Ectodermal cell (in vitro differentiated cells): ENCODE data around the gene PPP2R2B.

Source experiments
- H3K27ac ChIP-seq: 2 replicates; pipeline ENCODE4 v1.7.0; 2013; ENCODE audit warnings: mild to moderate bottlenecking, low read depth, low read length; ENCODE audit not compliant: insufficient read depth, poor library complexity, severe bottlenecking
- H3K27me3 ChIP-seq: 2 replicates; pipeline ENCODE4 v1.7.0; 2013; ENCODE audit warnings: mild to moderate bottlenecking, low read length; ENCODE audit not compliant: insufficient read depth, control insufficient read depth, poor library complexity, severe bottlenecking
- H3K36me3 ChIP-seq: one replicate; pipeline ENCODE4 v1.7.0; 2013; ENCODE audit warnings: low read length; ENCODE audit not compliant: control insufficient read depth, insufficient read depth
- H3K4me1 ChIP-seq: one replicate; pipeline ENCODE4 v1.7.0; 2013; ENCODE audit warnings: low read length; ENCODE audit not compliant: control insufficient read depth, insufficient read depth
- H3K4me3 ChIP-seq: 2 replicates; pipeline ENCODE4 v1.7.0; 2013; ENCODE audit warnings: low read depth, low read length, control low read depth; ENCODE audit not compliant: insufficient read depth
- H3K9me3 ChIP-seq: 2 replicates; pipeline ENCODE4 v1.7.0; 2013; ENCODE audit warnings: mild to moderate bottlenecking, low read length, moderate library complexity; ENCODE audit not compliant: control insufficient read depth
- WGBS, 2 experiments: methylation state at CpG; one replicate each; pipeline ENCODE4 v1.1.7; 2013; ENCODE audit warnings: missing lambda C conversion rate in 2 of 2; 5-methylcytosine and 5-hydroxymethylcytosine counted together

PPP2R2B gene

GRCh38 chr5:146753641-146754040 is 124.9 kb downstream of the PPP2R2B start:
- Histone ChIP-seq H3K4me3 (no peak overlapping the region), H3K4me1 (no peaks in the 10 kb centered on the region), H3K27ac (no peak overlapping the region), H3K27me3 (no peaks in the 10 kb centered on the region), H3K36me3 (no peaks in the 10 kb centered on the region), H3K9me3 (no peaks in the 10 kb centered on the region)
- WGBS, 2 experiments, result 91 to 96% methylated on average over 2 of the region's 2 CpGs

- no peaks in the 10 kb centered on the region for H3K9me3 ChIP-seq
- H3K36me3 ChIP-seq, result no peaks in the 10 kb centered on the region
- H3K27ac ChIP-seq, result no peak overlapping the region
- H3K4me3 ChIP-seq, result no peak overlapping the region
- H3K4me1 ChIP-seq, result no peaks in the 10 kb centered on the region
- WGBS, 2 experiments, result 93 to 98% methylated on average over 3 of the region's 3 CpGs
- H3K27me3 ChIP-seq, result no peaks in the 10 kb centered on the region
These were observed 126.7 kb downstream of the PPP2R2B start for GRCh38 chr5:146751781-146752401.

GRCh38 chr5:146751054-146751453 is 127.5 kb downstream of the PPP2R2B start:
- no peak overlapping the region for H3K4me3 ChIP-seq
- H3K27ac ChIP-seq, result no peak overlapping the region
- no peaks in the 10 kb centered on the region for H3K4me1 ChIP-seq
- 91 to 97% methylated on average over 3 of the region's 3 CpGs for WGBS, 2 experiments
- H3K27me3 ChIP-seq, result no peaks in the 10 kb centered on the region
- H3K9me3 ChIP-seq, result no peaks in the 10 kb centered on the region
- H3K36me3 ChIP-seq, result no peaks in the 10 kb centered on the region

- H3K9me3 ChIP-seq, result no peaks in the 10 kb centered on the region
- peaks cover 11% of the 10 kb centered on the region for H3K4me1 ChIP-seq
These were observed 130.0 kb downstream of the PPP2R2B start for GRCh38 chr5:146748533-146748932.

GRCh38 chr5:146745931-146746577 is 132.5 kb downstream of the PPP2R2B start:
- no peak overlapping the region for H3K27ac ChIP-seq
- H3K9me3 ChIP-seq, result no peaks in the 10 kb centered on the region
- peaks cover 11% of the 10 kb centered on the region for H3K4me1 ChIP-seq
- no peaks in the 10 kb centered on the region for H3K27me3 ChIP-seq
- no peaks in the 10 kb centered on the region for H3K36me3 ChIP-seq
- H3K4me3 ChIP-seq, result no peak overlapping the region
- 92 to 94% methylated on average over 5 of the region's 5 CpGs for WGBS, 2 experiments

More at GRCh38 chr5:146748533-146748932, 130.0 kb downstream of the PPP2R2B start:
- 100% methylated on average over 1 of the region's 1 CpG for WGBS, 2 experiments
- Histone ChIP-seq H3K36me3 (no peaks in the 10 kb centered on the region), H3K27ac (no peak overlapping the region), H3K27me3 (no peaks in the 10 kb centered on the region), H3K4me3 (no peak overlapping the region)

GRCh38 chr5:146744068-146744745 is 134.3 kb downstream of the PPP2R2B start:
- Histone ChIP-seq H3K36me3 (no peaks in the 10 kb centered on the region), H3K9me3 (no peaks in the 10 kb centered on the region), H3K27ac (peak overlapping the region; percentile 51), H3K4me1 (peaks cover 11% of the 10 kb centered on the region), H3K4me3 (no peak overlapping the region), H3K27me3 (no peaks in the 10 kb centered on the region)
- 73 to 76% methylated on average over 1 to 2 of the region's 2 CpGs for WGBS, 2 experiments

- H3K9me3 ChIP-seq, result no peaks in the 10 kb centered on the region
- no peaks in the 10 kb centered on the region for H3K4me1 ChIP-seq
- no peaks in the 10 kb centered on the region for H3K27me3 ChIP-seq
- WGBS, 2 experiments, result 92 to 94% methylated on average over 5 of the region's 5 CpGs
- H3K4me3 ChIP-seq, result no peak overlapping the region
- no peak overlapping the region for H3K27ac ChIP-seq
- H3K36me3 ChIP-seq, result no peaks in the 10 kb centered on the region
These were observed 143.5 kb downstream of the PPP2R2B start for GRCh38 chr5:146734936-146735577.

- no peak overlapping the region for H3K4me3 ChIP-seq
- no peaks in the 10 kb centered on the region for H3K36me3 ChIP-seq
- H3K9me3 ChIP-seq, result peaks cover 7% of the 10 kb centered on the region
- H3K27me3 ChIP-seq, result no peaks in the 10 kb centered on the region
- H3K4me1 ChIP-seq, result no peaks in the 10 kb centered on the region
- WGBS, 2 experiments, result 60 to 90% methylated on average over 1 to 3 of the region's 3 CpGs
- H3K27ac ChIP-seq, result no peak overlapping the region
These were observed 145.6 kb downstream of the PPP2R2B start for GRCh38 chr5:146732962-146733361.

GRCh38 chr5:146731909-146732659 is 146.5 kb downstream of the PPP2R2B start:
- H3K27ac ChIP-seq, result no peak overlapping the region
- H3K4me3 ChIP-seq, result no peak overlapping the region
- H3K9me3 ChIP-seq, result peaks cover 7% of the 10 kb centered on the region
- 80 to 100% methylated on average over 1 to 5 of the region's 5 CpGs for WGBS, 2 experiments
- no peaks in the 10 kb centered on the region for H3K4me1 ChIP-seq
- no peaks in the 10 kb centered on the region for H3K27me3 ChIP-seq
- H3K36me3 ChIP-seq, result no peaks in the 10 kb centered on the region
